GM18499 (cell line): ENCODE measurements around the gene TEX264.

Experiments
- ATAC-seq: cut with Tn5 transposase; IDR thresholded peaks from one replicate; pipeline ENCODE4 v1.9.1; 2021; ENCODE audit warnings: moderate number of reproducible peaks; ENCODE audit not compliant: insufficient read depth, unreplicated experiment

TEX264 gene

DNA sequence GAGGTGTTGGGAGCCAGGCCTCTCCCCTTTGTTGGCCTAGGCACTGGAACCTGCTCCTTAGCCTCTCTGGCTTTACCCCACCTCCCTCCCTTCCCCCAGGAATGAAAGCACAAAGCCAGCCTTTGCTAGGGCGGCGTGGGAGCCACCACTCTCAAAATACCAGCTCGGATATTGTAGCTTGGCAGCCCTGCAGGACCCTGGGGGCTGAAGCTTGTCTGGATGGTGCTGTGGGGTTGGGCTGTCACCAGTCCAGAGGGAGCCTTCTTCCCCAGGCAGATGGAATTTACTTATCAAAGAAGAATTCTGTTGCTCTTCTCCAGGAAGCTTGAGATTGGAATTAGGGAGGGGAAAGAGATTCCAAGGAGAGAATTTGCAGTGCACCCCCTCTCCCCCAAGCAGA lies 20.9 kb downstream of the TEX264 start:
- ATAC-seq, result no peak

DNA sequence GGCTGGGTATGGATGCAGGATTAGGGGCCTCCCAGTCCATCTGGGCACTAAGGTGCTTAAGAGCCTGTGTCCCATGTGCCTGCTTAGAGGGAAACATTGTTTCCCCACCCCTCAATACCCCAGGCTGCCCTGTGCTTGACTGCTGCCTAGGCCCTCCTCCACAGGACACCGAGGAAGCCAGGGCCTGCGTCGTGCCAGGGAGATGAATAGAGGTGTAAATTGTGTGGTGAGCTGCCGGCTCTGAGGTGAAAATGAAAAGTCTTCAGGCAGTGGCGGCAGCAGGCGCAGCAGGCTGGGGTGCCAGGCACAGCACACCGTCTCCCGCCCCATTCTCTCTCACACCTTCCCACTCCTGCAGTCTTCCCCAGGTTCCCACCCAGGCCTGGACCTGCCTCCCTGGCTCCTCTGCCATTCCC lies 21.9 kb downstream of the TEX264 start:
- ATAC-seq, result no peak

DNA sequence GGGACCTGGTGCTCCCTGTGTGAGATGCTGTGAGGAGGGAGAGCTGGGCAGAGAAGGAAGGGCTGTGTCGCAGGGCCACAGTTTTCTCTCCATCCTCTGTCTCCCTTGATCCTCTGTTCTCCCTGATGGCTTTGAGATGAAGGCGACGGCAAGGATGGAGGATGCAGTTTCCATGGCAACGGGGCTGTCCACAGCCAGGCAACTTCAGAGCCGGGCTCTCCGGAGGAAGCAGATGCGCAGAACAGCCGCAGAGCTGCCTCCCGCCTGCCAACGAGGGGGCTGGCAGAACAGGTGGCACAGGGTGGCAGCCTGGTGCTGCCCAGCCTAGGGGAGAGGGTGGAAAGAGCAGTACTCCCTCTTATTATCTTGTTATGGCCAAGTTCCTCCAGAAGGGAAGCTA lies 25.9 kb downstream of the TEX264 start:
- ATAC-seq, result no peak

DNA sequence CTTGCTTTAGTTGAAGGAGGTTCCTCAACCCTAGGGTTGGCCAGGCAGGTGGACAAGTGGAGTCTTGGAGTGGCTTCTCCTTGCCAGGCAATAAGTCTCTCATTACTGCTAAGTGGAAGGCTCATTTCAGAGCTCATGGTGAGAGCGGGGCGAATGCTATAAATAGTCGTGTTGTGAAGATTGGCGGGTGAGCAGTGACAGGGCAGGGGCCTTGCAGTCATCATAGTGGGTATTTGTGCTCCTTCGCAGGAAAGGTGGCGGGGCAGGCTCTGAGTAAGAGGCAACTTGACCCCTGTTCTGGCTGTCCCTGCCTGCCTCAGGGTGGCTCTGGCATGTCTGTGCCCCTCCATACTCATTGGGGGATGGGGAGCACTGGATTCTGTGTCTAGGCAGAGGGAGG lies 27.2 kb downstream of the TEX264 start:
- ATAC-seq, result no peak

DNA sequence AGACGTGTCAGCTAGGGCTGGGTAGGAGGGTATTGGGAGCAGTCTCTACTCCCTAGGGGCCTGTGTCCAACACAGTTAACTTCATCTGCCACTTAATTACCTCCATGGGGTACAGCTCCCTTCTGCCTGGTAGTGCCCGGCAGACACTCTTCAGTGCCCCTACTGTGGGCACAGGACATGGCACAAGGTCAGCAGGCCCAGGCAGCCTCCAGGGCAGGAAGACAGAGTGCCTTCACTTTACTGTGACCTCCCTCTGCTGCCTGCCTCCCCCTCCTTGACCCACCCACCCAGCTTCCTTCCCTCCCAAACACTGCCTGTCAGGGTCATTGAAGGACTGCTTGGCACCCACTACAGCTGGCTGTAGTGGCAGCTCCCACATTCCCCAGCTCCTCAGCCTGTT lies 29.4 kb downstream of the TEX264 start:
- ATAC-seq, result no peak

DNA sequence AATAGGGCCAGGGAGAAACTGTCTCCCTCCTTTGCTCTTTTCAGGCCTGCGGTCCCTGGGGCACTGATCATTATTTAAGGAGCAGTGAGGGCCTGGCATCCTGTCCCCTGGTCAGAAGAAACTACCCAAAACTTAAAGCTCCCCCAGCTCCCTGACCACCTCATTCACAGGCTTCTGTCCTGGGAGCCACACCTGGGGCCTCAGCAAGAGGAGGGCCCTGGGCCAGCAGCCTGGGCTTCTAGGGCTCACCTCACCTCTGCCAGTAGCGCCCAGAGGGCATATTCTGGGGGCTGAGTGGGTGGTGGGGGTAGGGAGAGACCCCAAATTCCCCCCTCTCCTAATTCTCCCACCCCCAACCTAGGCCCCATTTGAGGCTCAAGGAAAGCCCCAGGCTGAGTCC lies 31.1 kb downstream of the TEX264 start:
- ATAC-seq, result no peak

DNA sequence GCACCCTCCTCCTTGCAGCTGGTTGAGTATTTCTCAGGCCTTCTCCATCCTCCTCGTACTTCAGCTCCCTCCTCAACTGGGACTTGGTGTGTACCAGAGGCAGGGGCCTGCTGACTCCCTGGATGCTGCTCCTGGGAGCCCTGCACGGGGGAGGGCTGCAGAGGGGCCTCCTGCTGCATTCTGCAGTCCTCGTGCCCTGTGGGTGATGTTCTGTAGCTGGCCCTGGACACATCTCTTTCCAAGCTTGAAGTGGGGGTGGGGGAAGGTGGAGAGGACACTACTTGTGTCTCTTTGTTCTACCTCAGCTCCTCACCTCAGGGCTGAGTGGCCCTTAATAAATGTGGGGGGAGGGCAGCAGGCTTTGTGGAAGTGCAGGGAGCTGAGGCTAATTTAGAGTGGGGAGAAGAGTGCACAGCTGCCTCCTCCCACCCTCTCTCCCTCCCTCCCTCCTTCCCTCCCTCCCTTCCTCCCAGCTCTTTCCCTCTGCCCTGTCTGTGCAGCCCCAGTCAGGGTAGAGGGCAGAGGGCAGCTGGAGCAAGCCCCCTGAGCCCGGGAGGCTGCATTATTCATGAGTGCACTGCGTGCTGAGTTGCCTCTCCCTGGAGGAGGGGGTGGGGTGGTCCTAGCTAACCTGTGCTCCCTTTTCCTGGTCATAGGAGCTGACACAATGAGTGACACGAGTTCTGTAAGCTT lies 32.2 kb downstream of the TEX264 start:
- no peak for ATAC-seq

DNA sequence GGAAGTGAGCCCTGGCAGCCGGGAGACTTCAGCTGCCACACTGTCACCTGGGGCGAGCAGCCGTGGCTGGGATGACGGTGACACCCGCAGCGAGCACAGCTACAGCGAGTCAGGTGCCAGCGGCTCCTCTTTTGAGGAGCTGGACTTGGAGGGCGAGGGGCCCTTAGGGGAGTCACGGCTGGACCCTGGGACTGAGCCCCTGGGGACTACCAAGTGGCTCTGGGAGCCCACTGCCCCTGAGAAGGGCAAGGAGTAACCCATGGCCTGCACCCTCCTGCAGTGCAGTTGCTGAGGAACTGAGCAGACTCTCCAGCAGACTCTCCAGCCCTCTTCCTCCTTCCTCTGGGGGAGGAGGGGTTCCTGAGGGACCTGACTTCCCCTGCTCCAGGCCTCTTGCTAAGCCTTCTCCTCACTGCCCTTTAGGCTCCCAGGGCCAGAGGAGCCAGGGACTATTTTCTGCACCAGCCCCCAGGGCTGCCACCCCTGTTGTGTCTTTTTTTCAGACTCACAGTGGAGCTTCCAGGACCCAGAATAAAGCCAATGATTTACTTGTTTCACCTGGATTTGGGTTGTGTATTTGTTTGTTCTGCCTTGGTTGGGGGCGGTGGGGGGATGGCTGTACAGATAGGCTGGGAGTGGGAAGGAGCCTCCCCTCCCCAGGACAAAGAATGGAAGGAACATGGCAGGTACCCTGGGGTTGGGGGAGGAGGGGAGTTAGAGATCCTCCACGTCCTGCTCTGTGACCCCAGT lies 32.9 kb downstream of the TEX264 start:
- ATAC-seq, result no peak

DNA sequence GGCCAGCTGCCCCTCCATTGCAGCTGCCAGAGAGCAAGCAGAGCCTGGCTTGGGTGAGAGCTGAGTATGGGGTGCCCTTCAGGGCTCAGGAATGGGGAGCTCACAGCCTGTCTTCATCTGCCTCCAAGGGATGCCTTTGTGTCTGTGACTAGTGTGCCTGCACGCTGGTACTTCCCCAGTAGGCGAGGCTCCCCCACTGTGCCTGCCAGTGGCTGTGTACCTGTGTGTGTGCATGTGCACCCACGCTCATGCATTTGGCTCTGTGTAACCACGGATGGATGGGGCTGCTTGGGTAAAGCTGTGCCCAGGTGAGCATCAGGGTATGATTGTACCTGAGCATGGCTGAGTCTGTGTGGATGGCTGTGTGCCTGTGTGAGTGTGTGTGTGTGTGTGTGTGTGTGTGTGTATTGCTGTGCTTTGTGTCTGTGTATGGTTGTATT lies 33.5 kb downstream of the TEX264 start:
- ATAC-seq, result no peak

DNA sequence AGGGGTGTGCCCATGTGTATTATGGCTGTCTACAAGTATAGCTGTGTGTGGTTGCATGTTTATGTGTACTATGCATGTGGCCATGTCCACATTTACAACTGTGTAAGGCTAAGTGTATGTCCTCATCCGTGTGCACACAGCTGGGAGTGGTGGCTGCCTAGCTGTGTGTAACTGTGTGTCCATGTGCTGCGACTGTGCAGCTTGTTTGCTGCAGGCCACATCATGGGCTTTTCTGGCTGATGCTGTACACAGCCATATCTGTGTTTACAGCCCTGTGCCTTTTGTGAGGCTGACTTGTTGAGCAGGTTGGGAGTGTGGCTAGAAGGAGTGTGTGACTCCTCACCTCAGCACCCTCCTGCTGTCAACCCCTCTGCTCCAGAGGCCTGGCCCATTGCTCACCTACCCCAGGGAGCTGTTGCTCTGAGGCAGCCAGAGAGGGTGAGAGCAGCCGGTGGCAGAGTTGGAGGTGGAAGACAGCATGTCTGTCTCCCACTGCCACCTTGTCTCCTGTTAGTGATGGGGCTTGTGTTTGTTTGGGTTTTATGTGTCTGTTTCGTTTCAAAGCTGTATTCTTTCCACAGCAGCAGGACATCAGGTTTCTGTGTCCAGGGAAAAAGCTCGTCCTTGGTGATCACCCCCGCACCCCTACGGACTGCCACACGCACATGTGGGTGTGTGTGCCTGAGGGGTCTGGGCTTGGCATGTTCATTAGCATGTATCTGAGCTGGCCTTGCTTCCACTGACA lies 34.4 kb downstream of the TEX264 start:
- no peak for ATAC-seq

DNA sequence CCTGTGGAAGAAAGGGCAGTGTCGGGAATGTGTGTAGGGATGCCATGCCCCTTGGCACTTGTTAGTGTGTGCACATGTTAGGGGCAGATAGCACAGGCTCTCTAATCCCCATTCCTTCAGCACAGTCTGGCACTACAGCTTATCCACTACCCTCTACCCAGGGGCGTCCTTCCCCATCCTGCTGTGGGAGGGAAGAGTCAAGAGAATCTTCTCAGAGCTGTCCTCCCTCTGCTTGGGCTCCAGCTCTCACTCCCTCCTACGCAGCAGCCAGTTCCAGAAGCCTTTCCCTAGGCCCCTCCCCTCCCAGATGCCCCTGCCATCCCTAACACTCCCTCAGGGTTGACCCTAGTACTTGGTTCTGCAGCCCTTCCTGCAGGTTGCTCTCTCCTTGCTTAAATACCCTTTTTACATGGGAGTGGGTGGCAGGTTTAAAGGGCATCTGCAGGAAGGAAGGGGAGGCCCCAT lies 35.0 kb downstream of the TEX264 start:
- ATAC-seq, result no peak

DNA sequence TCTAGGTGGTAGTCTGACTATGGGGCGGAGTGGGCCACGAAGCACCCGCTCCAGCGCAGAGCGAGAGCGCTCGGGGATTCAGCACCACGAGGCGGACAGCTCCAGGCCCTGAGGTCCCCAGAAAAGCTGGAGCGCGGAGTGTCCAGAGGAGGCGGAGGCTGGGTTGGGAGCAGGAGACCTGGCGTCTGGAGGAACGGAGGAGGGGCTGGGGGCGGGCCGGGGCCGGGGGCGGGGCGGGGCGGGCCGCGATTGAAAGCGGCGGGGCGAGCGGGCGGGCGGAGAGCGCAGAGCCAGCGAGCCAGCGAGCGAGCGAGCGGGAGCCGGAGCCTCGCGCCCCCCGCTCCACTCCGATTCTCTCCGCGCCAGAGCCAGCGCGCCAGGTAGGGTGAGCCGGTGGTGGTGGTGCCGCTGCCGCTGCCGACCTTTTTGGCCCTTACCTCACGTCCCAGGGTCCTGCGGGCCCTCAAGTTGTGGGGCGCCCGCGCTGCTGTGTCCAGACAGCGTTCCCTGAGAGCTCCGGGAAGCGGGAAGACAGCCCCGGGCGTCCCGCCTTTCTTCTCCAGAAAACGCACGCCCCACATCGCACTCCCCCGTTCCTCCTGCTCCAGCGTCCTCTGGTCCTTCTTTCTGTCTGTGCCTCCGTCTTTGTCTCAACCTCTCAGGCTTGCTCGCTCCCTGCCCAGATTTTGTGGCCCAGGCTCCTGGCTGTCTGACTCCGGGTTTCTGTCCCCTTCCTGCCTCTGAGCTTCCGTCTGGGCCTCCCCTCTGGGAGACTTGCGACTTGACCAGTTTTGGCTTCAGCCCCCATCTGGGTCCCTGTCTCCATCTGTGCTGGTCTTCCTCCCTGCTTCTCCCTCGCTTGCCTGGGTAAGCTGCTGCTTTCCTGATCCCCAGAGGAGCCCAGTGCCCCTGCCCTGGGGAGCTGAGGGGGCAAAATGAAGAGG lies 36.0 kb downstream of the TEX264 start, which contains the start of gene GRM2:
GRM2 (plus strand) TSS at position 281 of the 944 bp plus-strand sequence. CDS start 1,916 bp downstream, outside the sequence.
- no peak for ATAC-seq

DNA sequence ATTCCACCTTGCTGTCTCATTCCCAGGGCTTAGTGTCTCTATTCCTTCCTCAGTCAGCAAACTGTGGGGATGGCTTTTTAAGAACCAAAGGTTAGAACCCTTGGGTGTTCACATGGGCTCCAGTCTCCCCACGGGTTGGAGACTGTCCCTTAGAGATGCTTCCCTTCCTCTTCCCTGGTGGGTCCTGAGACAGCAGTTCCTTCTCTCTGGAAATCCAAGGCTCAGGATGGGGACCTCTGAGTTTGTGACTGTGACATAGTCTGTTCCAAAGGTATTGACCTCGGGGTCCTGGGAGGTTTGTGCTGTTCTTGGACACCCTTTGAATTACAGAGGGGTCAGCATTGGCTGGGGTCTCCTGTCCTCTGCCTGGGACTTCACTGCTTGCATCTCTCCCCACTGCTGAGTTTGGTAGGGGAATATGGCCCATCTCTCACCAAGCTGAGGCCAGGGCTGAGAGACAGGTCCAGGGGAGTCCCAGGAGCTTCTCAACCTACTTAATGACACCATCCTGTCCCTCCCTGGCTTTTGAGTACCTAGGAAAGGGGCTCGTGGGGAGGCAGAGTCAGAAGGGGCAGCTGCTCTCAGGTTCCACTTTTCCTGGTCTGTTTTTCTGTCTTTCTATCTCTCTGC lies 37.3 kb downstream of the TEX264 start:
- no peak for ATAC-seq

DNA sequence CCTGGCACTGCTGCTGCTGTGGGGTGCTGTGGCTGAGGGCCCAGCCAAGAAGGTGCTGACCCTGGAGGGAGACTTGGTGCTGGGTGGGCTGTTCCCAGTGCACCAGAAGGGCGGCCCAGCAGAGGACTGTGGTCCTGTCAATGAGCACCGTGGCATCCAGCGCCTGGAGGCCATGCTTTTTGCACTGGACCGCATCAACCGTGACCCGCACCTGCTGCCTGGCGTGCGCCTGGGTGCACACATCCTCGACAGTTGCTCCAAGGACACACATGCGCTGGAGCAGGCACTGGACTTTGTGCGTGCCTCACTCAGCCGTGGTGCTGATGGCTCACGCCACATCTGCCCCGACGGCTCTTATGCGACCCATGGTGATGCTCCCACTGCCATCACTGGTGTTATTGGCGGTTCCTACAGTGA lies 38.0 kb downstream of the TEX264 start:
- ATAC-seq, result no peak

DNA sequence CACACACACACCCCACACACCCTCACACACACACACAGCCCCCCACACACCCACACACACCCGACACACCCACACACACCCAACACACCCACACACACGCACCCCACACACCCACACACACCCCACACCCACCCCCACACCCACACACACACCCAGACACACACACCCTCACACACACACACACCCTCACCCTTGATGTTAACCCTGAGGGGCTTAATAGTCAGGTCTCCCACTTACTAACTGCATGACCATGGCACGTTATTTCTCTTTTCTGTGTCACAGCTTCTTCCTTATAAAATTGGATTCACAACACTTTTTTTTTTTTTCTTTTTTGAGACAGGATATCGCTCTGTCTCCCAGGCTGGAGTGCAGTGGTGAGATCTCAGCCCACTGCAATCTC lies 38.6 kb downstream of the TEX264 start:
- no peak for ATAC-seq

DNA sequence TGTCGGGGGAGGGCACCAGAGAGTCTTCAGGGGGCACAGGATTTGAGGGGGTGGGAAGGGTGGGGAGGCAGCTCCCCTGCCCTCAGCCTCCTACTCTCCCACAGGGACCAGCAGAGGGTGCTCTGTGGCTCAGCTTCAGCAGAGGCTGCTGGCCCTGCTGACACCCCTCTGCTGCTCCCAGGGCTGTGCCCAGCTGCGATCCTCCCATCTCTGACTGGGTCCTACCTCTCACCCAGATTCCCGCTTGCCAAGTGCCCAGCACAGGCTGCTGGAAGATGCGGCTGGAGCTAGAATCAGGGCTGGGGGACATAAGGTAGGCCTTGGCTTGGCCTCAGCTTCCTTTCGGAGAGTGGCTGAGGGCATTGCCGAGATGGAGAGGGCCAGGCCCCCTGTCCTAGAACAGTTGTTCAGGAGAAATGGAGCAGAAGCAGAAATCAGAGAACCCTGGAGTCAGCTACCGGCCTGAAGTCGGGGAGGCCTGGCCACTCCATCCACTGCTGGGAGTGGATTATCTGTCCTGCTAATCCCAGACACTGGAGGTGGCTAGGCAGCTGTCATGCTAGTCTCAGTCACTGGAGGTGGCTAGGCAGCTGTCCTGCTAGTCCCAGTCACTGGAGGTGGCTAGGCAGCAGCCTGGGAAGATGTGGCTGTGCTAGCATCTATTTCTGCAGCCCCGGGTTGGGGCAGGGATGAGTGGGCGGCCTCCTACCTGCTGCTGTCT lies 39.7 kb downstream of the TEX264 start:
- no peak for ATAC-seq

DNA sequence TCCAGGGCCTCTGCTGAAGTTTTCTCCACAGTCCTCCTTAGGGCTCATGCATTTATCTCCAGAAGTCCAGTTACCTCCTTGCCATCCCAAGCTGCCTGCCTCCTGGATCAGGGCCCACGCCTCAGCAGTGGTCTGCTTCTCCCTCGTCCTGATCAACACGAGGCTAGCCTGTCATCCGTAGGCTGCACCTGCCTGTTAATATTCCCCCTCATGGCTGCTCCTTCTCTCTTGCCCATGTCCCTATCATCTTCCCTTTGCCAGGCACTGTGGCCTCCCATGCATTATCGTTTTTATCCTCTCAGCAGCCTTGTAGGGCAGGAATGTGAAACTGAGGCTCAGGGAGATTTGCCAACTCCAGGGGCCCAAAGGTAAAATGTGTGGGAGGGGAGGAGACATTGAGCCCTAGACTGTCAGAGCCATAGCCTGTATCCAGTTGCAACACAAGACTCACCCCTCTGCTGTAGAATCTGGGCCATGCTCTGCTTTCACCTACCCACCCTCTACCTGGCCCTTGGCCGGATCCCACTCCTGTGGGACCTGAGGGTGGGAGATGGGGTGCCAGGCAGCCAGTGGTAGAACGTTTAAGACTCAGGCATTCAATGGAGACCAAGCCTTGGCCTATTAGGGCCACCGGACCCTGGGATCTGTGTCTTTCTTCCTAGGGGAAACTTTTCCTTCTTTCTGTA lies 40.4 kb downstream of the TEX264 start:
- ATAC-seq, result no peak

DNA sequence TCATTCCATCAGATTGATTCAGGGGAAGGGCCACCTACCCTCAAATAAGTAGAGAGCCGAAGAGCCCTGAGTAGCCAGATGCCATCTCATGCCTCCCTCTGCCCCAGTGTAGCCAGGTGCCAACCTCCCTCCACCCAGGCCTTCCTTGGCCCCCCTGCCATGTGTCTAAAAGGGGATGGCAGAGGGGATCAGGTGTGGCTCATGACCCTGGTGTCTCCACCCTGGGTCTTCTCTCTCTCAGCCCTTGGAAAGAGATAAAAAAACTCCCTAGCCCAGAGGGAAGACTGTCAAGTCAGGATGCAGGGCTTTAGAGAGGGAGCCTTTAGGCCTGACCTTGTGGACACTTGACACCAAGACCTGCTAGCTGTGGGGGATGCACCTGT lies 41.0 kb downstream of the TEX264 start:
- ATAC-seq, result no peak
